NK-92 (cell line): ENCODE results near the gene KCNG2.
"Not testable (repeated sequence)": the region's sequence is repeated elsewhere in the genome, so short reads cannot be mapped to it uniquely, and the experiment has no call there.

Experiments used
- DNase-seq: peaks from one replicate; lab custom pipeline; 2025; ENCODE audit not compliant: unreplicated experiment; lab: John Stamatoyannopoulos, UW

Gene KCNG2, protein sequence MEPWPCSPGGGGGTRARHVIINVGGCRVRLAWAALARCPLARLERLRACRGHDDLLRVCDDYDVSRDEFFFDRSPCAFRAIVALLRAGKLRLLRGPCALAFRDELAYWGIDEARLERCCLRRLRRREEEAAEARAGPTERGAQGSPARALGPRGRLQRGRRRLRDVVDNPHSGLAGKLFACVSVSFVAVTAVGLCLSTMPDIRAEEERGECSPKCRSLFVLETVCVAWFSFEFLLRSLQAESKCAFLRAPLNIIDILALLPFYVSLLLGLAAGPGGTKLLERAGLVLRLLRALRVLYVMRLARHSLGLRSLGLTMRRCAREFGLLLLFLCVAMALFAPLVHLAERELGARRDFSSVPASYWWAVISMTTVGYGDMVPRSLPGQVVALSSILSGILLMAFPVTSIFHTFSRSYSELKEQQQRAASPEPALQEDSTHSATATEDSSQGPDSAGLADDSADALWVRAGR

GRCh38 chr18:79797518-79798345 lies at the start of gene KCNG2:
TSS of gene KCNG2 (plus strand) at chr18:79797938. CDS start at chr18:79863668, 65,730 bp downstream.
- no peak for DNase-seq

GRCh38 chr18:79748321-79749180 lies 49.2 kb upstream of the KCNG2 start:
- DNase-seq = no peak

- DNase-seq = no peak
These were observed 48.2 kb upstream of the KCNG2 start for GRCh38 chr18:79749251-79750191.

DNA sequence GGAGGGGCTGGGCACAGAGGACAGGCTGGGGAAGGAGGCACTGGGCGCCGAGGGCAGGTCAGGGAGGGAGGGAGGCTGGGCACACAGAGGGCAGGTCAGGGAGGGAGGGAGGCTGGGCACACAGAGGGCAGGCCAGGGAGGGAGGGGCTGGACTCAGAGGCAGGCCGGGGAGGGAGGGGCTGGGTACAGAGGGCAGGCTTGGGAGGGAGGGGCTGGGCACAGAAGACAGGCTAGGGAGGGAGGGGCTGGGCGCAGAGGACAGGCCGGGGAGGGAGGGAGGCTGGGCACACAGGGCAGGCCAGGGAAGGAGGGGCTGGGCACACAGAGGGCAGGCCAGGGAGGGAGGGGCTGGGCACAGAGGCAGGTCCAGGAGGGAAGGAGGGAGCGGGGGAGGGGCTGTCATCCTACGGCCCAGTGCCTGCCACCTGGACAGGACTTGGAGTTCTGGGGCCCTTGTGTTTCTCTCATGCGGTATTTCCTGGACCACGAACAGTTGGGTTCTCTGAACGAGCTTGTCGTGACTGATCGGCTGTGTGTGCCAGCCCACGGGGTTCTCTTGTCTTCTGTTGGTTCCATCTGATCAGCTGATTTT lies 46.7 kb upstream of the KCNG2 start:
- DNase-seq = no peak

GRCh38 chr18:79751918-79752578 lies 45.7 kb upstream of the KCNG2 start:
- DNase-seq = not testable (repeated sequence)

GRCh38 chr18:79752946-79753345 lies 44.8 kb upstream of the KCNG2 start:
- DNase-seq = not testable (repeated sequence)

DNA sequence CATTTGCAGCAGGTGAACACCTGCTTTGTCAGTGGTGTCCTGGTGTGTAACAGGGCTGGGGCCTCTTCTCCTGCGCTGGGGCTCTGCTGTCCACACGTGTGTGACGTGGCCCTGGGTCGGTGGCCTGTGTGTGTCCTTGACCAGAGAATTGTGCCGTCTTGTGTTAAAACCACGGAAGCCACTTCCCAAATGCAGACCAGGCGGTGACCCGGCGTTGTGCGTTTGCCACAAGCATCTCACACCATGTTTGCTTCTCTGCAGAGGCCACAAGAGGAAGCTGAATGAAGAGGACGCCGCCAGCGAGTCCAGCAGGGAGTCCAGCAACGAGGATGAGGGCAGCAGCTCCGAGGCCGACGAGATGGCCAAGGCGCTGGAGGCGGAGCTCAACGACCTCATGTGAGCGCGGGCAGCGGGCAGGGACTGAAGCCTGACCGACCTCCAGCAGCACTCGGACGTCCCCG lies 44.3 kb upstream of the KCNG2 start:
- DNase-seq = no peak

GRCh38 chr18:79754022-79754761 lies 43.5 kb upstream of the KCNG2 start:
- no peak for DNase-seq

DNA sequence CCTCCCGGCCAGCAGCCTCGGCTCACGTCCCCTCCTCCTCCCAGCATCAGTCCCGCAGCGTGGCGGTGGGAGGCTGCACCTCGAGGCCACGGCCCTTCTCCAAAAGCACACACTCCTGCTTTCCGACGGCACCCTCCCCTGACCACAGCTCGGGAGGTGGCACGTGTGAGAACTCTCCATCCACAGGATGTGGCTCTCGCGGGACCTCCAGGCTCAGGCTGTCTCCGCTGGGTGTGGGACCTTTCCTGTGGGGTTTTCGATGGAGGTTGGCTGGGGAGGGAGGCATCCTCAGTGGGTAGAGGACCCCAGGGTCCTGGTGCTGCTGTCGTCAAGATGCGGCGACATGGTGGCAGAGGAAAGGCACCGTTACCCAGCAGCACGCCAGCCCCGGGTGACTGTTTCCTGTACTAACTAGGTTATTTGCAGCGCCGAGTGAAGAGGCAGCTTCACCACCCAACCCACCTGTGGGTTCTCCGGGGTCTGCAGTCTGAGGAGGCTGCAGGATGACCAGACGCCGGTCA lies 42.8 kb upstream of the KCNG2 start:
- no peak for DNase-seq

- no peak for DNase-seq
These were observed 42.1 kb upstream of the KCNG2 start for GRCh38 chr18:79755496-79756142.

- no peak for DNase-seq
These were observed 41.6 kb upstream of the KCNG2 start for GRCh38 chr18:79756143-79756500.

DNA sequence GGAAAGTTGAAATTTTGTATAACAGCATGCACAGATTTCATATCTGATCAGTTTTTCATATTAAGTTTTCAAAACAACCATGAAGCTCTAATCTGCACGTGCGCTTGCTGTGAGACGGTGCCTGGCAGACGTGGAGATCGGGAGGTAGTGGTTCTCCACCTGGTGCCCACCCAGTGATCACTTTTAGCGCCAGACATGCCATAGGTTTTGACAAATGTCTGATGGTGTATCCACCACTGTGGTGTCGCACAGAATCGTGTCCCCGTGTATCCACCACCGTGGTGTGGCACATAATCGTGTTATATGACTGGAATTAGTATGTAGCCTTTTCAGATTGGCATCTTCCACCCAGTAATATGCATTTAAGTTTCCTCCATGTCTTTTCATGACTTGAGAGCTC lies 40.9 kb upstream of the KCNG2 start:
- no peak for DNase-seq

DNA sequence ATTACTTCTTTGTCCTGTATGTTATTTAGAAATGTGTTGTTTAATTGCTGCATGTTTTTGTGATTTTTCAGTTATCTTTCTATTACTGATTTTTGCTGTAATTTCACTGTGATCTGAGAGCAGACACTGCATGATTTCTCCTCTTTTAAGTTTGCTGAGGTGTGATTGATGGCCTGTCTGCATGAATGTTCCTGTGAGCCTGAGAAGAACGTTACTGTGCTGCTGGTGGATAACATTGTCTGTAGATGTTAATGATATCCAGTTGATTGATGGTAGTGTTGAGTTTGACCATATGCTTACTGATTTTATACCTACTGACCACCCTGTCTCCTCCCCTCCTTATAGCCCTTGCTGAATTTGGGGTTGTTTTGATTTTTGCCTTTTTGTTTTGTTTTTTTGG lies 37.4 kb upstream of the KCNG2 start:
- DNase-seq = no peak

DNA sequence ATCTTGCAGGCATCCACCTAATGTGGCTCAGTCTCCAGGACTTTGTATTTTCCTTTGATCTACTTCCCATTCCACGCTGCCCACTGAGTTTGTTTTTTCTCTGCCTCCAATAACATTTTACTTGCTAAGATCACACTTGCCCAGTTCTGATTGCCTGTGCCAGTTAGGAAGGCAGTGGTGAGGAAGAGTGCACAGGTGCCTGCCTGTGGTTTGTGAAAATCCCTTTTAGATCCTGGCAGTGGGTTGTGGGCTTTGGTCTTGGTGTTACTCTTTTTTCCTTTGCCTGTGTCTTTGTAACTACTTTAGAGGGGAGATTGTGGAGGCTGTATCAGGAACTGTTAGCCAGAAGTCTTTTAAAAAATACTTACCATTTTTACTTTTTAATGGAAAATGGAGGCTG lies 36.9 kb upstream of the KCNG2 start:
- no peak for DNase-seq

DNA sequence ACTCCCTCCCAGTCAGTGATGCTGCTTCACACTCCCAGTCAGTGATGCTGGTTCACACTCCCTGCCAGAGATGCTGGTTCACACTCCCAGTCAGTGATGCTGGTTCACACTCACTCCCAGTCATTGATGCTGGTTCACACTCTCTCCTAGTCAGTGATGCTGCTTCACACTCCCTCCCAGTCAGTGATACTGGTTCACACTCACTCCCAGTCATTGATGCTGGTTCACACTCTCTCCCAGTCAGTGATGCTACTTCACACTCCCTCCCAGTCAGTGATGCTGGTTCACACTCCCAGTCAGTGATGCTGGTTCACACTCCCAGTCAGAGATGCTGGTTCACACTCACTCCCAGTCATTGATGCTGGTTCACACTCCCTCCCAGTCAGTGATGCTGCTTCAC lies 34.3 kb upstream of the KCNG2 start:
- DNase-seq = no peak

- no peak for DNase-seq
These were observed 33.6 kb upstream of the KCNG2 start for GRCh38 chr18:79764131-79764530.

DNA sequence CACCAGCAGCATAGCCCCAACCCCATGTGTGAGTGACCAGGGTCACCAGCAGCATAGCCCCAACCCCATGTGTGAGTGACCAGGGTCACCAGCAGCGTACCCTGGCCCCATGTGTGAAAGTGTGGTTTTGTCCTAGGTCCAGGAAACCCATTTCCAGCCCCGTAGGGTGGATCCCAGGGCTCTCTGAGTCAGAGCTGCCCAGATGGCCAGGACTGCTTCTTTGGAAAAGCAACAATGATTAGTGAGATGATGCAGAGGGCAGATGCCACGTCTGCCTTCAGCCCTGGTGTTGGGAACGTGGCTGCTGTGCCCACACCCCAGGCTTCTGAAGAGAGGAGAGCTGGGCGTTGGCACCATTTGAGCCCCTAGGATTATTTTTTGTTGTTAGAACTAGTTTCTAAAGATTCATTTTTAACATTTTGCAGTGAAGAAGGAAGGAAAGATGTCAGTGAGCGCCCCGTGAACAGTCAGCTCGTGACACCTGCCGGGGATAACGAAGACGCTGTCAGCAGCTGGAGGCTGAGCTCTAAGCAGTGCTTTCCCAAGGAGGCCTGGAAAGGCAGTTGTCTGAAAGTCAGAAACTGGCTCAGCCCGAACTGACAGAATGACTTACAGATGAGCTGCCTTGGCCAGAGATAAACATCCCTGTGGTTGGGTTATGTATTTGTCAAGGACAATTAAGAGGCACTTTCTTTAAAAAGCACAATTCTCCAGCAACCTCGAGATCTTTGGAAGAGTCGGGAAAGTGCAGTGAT lies 32.1 kb upstream of the KCNG2 start:
- DNase-seq = no peak
